GM19397 (cell line): ENCODE data around the gene CS.
"Not testable (repeated sequence)": the region's sequence is repeated elsewhere in the genome, so short reads cannot be mapped to it uniquely, and the experiment has no call there.

Experiments
- ATAC-seq: cut with Tn5 transposase; IDR thresholded peaks from one replicate; pipeline ENCODE4 v1.9.1; 2021; ENCODE audit warnings: mild to moderate bottlenecking, moderate library complexity; ENCODE audit not compliant: unreplicated experiment

CS gene

DNA sequence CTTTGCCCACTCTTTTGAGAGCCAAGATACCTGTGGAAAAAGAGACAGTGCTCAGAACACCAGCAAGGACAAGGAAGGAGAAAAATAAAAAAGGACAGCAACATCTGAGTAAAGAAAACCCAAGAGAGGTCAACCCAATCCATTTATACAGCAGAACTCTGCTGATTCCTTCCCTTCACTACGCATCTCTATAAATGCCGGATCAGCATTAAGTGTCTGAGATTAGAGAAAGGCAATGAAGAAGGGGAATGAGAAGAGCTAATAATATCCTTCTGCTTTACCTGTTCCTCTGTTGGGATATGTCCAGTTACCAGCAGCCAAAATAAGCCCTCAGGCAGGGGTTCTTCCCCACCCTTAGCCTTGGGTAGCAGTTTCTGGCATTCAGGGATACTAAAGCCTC lies 17.6 kb downstream of the CS start:
- no peak for ATAC-seq

DNA sequence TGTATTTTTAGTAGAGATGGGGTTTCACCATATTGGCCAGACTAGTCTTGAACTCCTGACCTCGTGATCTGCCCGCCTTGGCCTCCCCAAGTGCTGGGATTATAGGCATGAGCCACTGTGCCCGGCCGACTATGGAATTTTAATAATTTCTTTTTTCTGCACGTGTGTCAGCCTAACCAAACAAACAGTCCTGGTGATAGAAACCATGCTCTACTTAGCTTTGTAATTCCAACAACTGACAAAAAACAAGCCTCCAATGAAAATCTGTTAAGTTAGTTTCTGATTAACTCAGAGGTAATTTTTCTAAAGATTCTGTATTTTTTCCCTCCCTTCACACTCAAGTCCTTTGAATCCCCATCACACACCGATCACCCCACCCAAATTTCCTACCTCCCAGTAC lies 18.1 kb downstream of the CS start:
- ATAC-seq: no peak

DNA sequence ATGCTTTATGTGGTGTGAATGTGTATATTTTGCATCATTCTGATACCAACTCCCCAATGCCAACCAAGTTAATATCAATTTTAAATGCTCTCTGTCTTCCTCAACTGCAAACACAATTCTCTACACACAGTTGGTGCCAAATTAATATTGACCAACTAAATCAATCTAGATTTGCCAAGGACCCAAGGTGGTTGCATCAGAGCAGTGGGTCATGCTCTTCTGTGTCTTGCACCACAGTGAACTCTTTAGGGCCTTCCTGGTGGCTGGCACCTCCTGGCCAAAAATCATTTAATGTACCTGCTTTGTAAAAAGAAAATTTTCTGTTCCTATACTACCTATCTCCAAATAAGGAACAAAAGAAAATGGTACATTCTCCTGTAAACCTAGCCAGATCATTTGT lies 19.3 kb downstream of the CS start:
- ATAC-seq: no peak

DNA sequence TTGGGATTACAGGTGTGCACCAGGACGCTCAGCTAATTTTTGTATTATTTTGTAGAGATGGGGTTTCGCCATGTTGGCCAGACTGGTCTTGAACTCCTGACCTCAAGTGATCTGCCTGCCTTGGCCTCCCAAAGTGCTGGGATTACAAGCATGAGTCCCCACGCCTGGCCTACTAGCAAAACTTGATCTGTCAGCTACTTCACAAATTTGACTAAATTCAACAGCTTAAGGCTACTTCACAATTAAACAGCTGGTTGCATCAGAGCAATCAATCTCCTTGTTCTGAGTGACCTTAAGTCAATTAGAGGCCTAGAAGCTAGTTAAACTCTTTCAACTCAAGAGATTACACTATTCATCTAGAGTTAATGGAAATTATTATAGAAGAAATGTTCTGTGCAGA lies 21.2 kb downstream of the CS start:
- ATAC-seq: no peak

DNA sequence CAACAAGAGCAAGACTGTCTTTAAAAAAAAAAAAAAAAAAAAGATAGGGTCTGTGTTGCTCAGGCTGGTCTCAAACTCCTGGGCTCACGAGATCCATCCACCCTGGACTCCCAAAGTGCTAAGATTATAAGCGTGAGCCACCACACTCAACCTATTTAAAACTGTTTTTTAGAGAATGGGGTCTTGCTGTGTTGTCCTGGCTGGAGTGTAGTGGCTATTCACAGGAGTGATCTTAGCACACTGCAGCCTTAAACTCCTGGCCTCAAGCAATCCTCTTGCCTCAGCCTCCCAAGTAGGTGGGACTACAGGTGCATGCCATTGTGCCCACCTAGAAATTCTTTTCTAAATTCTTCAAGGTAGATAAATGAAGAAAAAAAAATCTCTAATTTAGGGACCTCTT lies 25.8 kb downstream of the CS start:
- no peak for ATAC-seq

DNA sequence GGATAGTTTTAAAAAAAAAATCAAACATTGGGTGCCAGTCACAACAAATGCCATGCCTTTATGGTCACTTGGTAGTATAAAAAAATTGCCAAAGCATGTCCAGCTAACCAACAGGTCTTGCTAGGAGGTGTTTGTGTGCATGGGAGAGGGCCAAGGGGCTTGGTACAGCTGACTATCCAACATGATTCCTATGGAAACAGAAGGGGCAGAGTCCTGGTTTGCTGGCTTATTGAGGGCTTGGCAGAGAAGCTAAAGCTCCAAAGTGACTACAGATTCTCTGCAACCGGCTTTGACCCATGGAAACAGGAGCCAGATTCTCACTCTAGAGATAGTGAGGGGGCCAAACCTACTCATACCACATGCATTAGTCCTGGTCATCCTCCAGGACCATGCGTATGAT lies 27.7 kb downstream of the CS start:
- ATAC-seq: not testable (repeated sequence)

DNA sequence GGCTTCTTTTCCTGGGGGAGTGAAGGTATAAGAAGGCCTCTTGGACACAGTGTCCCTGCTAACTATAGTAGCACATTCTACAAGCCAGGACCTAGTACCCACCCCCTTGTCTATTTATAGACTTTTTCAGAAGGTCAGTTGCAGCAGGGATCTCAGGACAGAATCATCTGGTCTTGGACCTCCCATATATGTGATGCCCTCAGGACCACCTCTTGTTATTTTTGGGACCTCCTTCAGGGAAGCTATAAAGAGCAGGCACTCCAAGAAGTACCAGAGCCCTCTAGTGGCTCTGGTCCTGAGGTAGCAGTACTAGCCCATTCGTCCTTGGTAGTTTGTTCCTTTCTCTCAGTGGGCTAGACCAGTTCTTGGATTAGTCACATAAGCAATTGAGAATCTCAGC lies 29.1 kb downstream of the CS start:
- no peak for ATAC-seq

DNA sequence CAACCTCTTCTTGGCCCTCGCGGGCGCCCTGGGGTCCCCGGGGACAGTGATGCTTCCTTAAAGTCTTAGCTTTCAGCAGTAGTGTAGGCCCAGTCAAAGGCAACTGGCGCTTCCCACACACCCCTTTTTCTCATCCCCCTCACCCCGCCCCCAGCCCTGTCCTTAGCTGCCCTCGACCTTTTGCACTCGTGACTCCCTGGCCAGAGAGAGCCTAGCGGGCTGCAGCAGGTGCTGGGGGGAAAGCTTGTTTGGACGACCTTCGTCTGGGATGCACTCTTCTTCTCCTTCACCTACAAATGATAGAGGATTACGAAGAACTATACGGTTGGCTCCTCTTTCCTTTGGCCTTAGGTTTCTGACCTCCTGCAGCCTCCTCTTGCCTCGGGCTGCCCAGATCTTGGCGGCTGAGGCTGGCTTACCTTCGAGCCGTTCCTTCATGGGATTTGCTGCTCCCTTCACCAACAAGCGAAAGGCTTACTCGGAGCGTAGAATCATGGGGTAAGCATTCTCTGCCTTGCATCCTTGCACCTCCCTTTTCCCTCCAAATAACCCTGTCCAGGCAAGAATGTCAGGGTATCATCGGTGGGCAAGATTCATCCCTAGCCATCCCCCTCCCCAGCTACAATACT lies 32.6 kb downstream of the CS start:
- no peak for ATAC-seq

DNA sequence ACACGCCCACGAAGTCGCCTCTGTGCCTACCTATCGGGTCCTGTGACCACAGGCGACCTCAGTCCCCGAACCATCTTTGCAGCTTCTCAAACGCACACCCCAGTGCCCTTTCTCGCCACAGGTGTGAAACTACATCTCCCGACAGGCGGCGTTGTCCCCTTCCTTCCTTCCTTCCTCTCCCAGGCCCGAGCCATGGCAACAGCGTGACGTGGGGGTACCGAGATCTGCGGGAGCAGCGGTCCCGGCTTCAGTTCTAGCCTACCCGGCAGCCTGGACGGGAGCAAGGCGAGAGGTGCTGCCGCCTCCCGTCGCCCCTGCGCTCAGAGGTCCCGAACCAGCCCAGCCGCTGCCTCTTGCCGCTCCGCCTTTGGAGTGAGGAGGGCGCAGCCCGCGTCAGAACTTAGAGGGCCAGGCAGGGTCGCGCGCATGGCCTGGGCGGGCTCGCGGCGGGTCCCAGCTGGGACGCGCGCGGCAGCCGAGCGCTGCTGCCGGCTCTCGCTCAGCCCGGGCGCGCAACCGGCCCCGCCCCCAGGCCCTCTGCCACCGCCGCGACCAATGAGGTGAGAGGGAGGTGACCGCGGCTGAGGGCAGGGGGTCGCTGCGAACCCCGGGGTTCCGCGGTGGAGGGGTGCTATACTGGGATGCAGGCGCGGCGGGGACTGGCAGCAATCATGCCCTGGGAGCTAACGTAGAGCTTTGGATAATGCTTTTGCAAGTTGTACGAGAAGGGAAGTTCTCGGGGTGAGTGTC lies 33.3 kb downstream of the CS start, which contains the start of gene COQ10A:
TSS of gene COQ10A (plus strand) at position 250 of the 750 bp plus-strand sequence. CDS start at position 427, 177 bp downstream.
- ATAC-seq: peak; percentile 89

DNA sequence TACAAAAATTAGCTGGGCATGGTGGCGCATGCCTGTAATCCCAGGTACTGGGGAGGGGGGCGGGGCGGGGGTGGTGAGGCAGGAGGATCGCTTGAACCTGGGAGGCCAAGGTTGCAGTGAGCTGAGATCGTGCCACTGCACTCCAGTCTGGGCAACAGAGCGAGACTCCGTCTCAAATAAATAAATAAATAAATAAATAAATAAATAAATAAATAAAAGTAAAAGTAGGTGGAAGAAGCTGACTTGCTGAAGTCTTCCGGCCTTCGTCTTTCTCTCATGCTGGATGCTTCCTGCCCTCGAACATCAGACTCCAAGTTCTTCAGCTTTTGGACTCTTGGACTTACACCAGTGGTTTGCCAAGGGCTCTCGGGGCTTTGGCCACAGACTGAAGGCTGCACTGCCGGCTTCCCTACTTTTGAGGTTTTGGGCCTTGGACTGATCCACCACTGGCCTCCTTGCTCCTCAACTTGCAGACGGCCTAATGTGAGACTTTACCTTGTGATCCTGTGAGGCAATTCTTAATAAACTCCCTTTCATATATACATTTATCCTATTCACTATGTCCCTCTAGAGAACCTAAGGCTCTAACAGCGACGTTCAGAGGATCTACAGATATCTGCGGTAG lies 34.0 kb downstream of the CS start:
- ATAC-seq: not testable (repeated sequence)

DNA sequence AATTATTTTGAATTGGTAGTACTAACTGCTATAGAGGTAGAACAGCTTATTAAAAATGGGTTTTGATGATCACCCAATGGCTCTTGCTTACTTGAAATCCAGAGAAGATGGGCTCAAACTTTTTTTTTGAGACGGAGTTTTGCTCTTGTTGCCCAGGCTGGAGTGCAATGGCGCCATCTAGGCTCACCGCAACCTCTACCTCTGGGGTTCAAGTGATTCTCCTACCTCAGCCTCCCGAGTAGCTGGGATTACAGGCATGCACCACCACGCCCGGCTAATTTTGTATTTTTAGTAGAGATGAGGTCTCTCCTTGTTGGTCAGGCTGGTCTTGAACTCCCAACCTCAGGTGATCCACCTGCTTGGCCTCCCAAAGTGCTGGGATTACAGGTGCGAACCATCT lies 37.2 kb downstream of the CS start:
- not testable (repeated sequence) for ATAC-seq

DNA sequence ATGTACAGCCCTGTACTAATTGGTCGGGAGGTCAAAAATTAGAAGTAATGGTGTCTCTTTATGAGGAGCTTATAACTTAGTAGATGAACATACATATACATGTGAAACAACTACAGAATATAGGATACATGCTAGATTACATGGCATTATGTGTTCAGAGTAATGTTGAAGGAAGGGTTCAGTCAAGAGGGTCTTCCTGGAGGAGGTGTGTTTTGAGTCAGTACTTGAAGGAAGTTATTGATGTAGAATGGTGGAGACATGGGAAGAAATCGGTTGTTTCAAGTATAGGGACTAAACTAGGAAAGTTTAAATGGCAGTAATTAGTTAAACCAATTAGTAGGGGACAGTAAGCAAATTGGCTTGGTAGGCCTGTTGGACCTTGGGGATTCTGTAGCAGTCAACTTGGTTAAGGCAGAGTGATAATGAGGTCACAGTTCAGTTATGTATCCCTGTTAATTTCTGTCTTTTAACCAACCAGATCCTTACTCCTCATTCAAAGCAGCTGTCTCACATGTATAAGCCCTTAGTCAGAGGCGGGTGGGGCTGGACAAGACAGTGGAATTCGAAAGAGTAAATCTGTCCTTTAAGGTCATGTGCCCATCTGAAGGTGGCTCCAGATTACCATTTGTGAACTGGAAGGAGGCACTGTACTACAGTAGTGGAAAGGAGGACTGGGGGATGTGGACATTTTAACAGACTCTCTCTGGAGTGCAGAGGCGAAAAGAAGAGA lies 38.5 kb downstream of the CS start:
- no peak for ATAC-seq

DNA sequence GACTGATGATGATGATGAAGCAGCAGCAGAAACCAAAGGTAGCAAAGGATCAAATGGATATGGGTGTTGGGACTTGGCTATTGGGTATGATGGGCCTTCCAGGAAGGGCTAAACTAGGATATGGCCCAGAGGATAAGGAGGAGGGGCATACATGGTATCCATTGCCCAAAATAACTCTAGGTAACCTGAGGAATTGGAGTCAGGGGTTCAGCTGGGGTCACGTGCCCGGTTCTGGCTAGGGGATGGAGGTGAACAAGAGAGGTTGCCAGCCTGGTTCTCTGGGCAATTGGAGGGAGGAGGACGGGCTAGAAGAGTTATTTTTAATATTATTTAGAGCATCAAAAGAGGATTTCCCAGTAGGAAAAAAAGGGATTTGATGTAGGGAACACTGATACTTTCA lies 39.2 kb downstream of the CS start:
- ATAC-seq: no peak

DNA sequence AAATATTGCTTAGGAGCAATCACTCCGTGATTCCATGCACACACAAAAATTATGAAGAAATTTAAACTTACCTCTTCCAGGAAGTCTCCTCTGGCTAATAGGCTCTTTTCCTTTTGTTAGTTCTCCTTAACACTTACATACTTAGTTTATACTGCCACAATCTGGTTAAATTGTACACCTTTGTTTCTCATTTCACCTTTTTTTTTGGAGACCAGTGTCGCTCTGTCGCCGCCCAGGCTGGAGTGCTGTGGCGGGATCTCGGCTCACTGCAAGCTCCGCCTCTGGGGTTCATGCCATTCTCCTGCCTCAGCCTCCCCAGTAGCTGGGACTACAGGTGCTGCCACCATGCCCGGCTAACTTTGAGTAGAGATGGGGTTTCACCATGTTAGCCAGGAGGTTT lies 39.8 kb downstream of the CS start:
- ATAC-seq: no peak

DNA sequence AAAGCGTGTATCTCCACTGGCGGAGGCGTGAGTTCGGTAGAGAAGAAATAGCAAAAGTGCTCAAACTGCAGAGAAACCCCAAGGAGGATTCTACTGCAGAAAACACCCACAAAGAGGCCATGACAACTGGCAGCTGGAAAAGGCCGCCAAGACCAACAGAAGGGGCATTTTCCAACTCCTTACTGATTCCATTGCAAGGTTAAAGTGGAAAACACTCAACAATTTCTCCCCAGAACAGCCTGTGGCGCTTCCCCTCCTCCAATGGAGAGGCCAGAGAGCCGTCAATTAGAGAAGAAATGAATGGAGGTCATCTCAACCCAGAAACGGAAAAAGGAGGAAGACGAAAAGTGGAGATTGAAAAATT lies 41.3 kb downstream of the CS start:
- ATAC-seq: no peak

DNA sequence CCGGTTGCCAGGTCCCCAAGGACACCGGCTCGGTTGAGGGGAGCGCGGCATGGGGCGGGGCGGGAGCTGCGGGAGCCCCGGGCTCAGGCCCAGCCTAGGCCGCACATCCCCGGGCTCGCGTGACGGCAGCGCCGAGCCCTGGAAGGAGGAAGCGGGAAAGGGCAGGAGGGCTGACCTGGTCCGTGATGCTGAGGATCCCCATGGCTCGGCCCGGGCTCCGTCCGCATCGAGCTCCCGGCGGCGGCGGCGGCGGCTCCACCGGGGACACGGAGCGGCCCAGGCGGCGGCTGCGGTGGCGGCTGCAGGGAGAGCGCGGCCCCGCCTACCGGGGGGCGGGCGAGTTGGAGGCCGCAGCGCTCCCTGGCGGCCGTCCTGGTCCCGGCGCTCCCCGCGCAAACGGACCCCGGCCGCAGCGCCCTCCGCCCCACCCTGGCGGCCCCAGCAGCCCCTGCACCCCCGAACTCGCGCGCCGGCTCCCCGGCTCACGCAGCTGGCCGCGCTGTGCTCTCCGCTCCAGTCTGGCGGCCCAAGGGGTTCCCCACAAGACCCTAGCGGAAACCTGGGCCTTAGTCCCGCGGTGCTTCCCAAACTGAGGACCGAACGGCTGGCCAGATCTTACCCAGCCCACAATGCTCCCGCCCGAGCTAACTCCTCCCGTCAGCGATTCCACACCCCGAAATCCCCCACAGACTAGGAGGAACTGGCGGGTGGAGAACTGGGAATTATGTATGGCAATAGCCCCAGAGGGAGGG lies 41.9 kb downstream of the CS start, which contains the start of gene ANKRD52:
TSS of gene ANKRD52 (minus strand) at position 317 of the 752 bp plus-strand sequence. CDS start at position 202, 115 bp downstream.
- peak; percentile 93 for ATAC-seq

DNA sequence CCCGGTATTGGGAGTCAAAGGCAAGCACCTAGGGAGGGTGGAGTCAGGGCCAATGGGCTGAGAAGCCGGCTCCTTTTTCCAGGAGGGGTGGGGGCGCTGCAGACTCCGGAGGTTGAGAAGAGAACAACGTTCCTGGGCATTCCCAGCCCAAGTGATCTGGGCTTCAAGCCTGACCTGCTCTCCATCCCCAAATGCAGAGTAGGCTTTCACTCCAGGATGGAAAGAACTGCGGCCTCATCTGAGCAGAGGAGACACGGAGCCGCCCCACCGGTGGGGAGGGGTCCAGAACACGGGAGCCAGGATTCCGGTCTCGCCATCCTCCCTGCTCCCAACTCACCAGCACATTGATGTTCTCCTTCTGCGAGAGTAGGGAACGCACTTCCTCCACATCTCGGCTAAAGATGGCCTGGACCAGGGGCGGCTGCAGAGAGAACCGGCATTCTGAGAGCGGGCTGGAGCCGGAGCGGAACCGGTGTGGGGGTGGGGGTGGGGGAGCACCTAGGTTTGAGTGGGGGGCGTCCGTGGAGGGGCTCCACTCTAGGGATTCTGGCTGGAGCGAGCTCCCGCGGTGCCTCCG lies 42.6 kb downstream of the CS start:
- ATAC-seq: peak; percentile 17

DNA sequence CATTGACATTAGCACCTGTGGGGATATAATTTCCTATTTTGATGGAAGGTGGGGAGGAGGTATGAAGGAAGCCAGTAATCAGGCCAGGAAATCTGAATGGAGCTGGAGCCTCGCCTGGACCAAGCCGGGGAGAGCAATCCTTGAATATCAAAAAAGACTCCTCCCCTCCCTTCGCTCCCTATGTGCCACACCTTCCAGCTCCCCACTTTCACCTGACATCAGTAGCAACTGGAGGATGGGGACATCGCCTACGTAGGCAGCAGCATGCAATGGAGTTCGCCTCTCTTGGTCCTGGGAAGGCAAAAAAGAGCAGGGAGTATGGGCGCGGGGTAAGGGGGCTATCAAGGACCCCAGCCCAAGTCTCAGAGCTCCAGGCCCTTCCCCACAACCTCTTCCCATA lies 43.1 kb downstream of the CS start:
- ATAC-seq: no peak

DNA sequence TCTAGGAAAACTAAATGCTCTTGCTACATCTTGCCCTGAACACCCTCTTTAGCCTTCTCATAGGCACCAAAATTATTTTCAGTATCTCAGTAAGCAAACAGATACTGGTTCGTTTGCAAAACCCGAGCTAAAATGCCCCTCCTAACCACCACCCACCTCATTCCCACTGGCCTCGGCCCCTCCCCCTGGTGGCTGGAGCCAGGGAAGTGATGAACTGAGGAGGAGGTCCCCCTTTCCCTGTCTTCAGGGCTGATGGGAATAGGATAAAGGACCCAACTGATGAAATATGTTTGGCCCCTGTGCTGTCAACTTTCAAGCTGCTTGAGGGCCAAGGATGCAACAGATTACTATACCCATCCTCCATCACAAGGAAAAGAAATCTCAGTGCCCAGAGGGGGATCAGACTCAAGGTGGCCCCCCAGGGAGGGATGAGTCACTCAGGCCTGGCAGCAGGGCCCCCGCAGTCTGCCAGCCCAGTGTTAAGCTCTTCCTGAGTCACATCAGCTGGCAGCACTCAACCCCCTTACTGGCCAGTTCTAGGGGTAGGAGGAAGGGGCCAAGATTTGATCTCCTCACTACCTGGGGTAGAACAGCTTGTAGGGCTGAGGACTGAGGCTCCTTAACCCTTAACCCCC lies 43.7 kb downstream of the CS start:
- no peak for ATAC-seq

DNA sequence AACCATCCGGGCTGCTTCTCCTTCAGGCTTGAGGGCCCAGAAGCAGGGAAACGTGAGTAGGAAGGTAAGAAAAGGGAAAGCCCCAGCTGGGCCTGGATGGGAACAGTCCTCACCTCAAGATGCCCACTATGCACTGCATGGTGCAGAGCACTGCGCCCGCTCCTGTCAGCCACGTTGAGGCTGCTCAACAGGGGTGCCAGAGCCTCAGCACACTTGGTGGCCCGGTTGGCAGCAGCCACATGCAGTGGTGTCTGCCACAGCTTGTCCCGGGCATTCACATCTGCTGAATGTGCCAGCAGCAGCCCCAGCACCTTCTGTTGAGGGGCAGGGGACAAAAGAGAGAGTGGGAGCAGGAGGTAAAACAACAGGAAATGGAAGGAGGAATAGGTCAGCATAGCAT lies 44.5 kb downstream of the CS start:
- no peak for ATAC-seq
